GM12875 (cell line): ENCODE data around the gene PFDN2.

Experiments used
- H3K4me3 ChIP-seq: one replicate; pipeline ENCODE4 v1.5.1; 2011; ENCODE audit warnings: low read depth, low read length, control low read depth
- CTCF ChIP-seq: IDR thresholded peaks from 2 replicates; pipeline ENCODE4 v1.5.1; 2011; ENCODE audit warnings: low read depth, mild to moderate bottlenecking, control low read depth, inconsistent platforms, low read length, moderate library complexity, borderline replicate concordance; ENCODE audit not compliant: insufficient read depth

Gene PFDN2

DNA sequence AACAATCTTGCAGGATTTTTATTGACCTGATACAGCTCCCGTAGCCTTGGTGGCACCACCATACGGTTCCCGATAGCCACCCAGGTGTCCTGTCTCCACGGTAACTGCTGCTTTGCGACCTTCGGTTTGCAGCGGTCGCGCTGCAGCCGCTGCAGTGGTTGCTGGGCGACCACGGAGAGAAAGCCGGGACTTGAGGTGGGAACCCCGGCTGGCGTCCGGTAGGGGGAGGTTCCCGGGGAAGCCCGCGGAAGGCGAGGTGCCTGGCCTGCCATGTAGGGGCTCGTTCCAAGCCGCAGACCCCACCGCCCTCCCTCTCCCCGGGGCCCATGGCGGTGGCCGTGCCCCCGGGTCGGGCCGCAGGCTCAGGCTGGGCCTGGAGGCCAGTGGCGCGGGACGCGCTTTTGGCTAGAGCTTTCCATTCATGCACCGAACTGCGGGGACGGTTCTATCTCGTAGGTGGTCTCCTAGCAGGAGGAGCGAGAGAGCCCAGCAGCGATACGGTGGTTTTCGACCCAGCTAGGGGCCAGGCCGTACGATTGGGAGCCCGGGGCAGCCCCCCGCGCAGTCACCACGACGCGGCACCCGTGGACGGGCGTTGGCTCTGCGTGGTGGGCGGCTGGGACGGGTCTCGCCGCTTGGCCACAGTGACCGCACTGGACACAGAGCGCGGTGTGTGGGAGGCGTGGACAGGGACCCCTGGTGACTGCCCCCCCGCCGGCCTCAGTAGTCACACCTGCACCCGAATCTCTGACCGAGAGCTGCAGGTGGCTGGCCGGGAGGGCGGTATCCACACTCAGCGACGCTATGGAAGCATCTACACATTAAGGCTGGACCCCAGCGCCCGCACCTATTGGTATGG lies 19.4 kb downstream of the PFDN2 start, which contains the start of gene KLHDC9:
TSS of gene KLHDC9 (plus strand) at position 152 of the 859 bp plus-strand sequence. CDS start at position 327, 175 bp downstream.
- peak within 1 kb of the TSS; percentile 88 for H3K4me3 ChIP-seq
- 0 out of 2 replicates have a peak, but pooled peaks have one; percentile 22 for TF ChIP-seq CTCF

DNA sequence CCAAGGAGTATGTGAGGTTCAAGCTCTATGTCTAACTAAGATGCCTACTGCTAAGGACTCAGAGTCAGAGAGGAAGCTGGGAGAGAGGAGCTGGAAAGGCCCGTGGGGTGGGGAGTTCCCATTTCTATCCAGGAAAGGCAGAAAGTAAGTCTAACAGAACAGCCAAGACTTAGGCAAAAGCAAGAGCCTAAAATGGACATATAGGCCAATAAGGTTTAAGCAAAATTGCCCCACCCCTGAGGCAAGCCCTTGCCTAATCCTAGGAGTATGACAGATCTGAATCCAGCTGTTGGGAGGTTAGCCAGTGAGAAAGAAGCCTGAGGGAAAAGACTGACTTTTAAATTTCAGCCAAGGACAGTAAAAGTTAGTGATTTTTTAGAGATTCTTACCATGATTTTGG lies 21.3 kb downstream of the PFDN2 start:
- no peak overlapping the region for H3K4me3 ChIP-seq
- no peak for TF ChIP-seq CTCF

- no peak for TF ChIP-seq CTCF
- H3K4me3 ChIP-seq, result no peak overlapping the region
Measured at GRCh38 chr1:161096015-161096414, 21.8 kb downstream of the PFDN2 start.

GRCh38 chr1:161095230-161095629 lies 22.6 kb downstream of the PFDN2 start:
- TF ChIP-seq CTCF, result no peak
- no peak overlapping the region for H3K4me3 ChIP-seq

DNA sequence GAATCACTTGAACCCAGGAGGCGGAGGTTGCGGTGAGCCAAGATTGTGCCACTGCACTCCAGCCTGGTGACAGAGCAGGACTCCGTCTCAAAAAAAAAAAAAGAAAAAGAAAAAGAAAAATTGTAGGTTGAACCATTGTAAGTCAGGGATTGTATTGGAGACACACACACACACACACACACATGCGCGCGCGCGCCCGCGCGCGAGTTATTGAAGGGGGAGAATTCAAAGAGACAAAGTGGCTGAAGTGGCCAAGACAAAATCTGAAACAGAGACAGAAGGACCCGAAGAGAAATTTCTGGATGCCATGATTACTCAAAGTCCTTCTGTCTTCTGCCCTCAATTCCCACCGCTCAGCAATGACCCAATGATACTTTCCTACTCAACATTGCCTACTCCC lies 23.4 kb downstream of the PFDN2 start:
- no peak overlapping the region for H3K4me3 ChIP-seq
- TF ChIP-seq CTCF, result no peak

GRCh38 chr1:161092621-161093028 lies 25.2 kb downstream of the PFDN2 start:
- no peak for TF ChIP-seq CTCF

GRCh38 chr1:161091796-161092507 lies 25.9 kb downstream of the PFDN2 start:
- H3K4me3 ChIP-seq, result no peak overlapping the region
- TF ChIP-seq CTCF, result no peak

More at GRCh38 chr1:161092621-161093028, 25.2 kb downstream of the PFDN2 start:
- H3K4me3 ChIP-seq, result no peak overlapping the region
